Adrenal gland (tissue), 12 donors: ENCODE measurements around the gene REG1B. TPM values are rescaled to one million over a fixed set of nuclear protein-coding genes. Genes with fewer than 3 reads are reported as not detected.
"Not testable (repeated sequence)": the region's sequence is repeated elsewhere in the genome, so short reads cannot be mapped to it uniquely, and the experiment has no call there.

Experiments
- DNase-seq, 7 donors: peaks; one replicate each; pipeline ENCODE4 v3.0.0-alpha.2; 2019 to 2020
- H3K27ac ChIP-seq, 5 donors: fragments of 200-600 bp; sonication (generic) in 4 of 5; 1 replicate in 3 of 5; 2 replicates in 2 of 5; pipeline versions ENCODE4 v1.5.1 to v1.8.0; 2016 to 2020; ENCODE audit warnings: mild to moderate bottlenecking in 1 of 5
- H3K27me3 ChIP-seq: fragments of 200-600 bp; 2 replicates; pipeline ENCODE4 v1.8.0; 2021
- H3K36me3 ChIP-seq, 2 donors: fragments of 200-600 bp; replicated peaks in 1 of 2; 1 replicate in 1 of 2; 2 replicates in 1 of 2; pipeline versions ENCODE4 v1.5.1 to v1.8.0; 2018 to 2022
- H3K4me1 ChIP-seq, 2 donors: fragments of 200-600 bp; replicated peaks in 1 of 2; 1 replicate in 1 of 2; 2 replicates in 1 of 2; pipeline versions ENCODE4 v1.5.1 to v1.8.0; 2018 to 2021
- H3K4me3 ChIP-seq, 4 donors: fragments of 200-600 bp; sonication (generic) in 3 of 4; one replicate each; pipeline ENCODE4 v1.5.1; 2016 to 2018
- H3K9me3 ChIP-seq, 3 donors: fragments of 200-600 bp; sonication (generic) in 1 of 3; replicated peaks in 1 of 3; 1 replicate in 2 of 3; 2 replicates in 1 of 3; pipeline versions ENCODE4 v1.5.1 to v1.8.0; 2016 to 2021
- CTCF ChIP-seq, 6 experiments: fragments of 450-650 bp in 4 of 6; fragments of 200-600 bp in 2 of 6; sonication (generic) in 1 of 6; IDR thresholded peaks; 1 replicate in 5 of 6; 2 replicates in 1 of 6; pipeline versions ENCODE4 v1.5.1 to v1.8.0; 2016 to 2021; ENCODE audit warnings: antibody characterized with exemption in 6 of 6, mild to moderate bottlenecking in 2 of 6, moderate library complexity in 1 of 6
- POLR2A ChIP-seq, 2 donors: fragments of 450-650 bp; IDR thresholded peaks; one replicate each; pipeline ENCODE4 v1.6.1; 2017; ENCODE audit warnings: antibody characterized with exemption in 2 of 2, mild to moderate bottlenecking in 2 of 2, moderate library complexity in 1 of 2
- WGBS, 4 donors: extraction: QIAGEN DNeasy Blood & Tissue Kit in 2 of 4; methylation state at CpG; one replicate each; pipeline versions ENCODE4 v1.1.5 to v1.1.7; 2013 to 2017; 5-methylcytosine and 5-hydroxymethylcytosine counted together
- intact Hi-C, 2 donors: fragments of 100-400 bp; cut with DNase I; formaldehyde crosslinking; loops; one replicate each; pipeline versions ENCODE4 v1.14.1 to v1.15.0; 2022 to 2023
- polyA plus RNA-seq, 3 donors: library from polyadenylated mRNA; stranded (reverse); fragments of 200-250 nt in 2 of 3; fragments of 350-450 nt in 1 of 3; fragmentation: Illumina TruSeq in 1 of 3; extraction: RNeasy Lipid Tissue Mini Kit (QIAGEN cat#74804) in 1 of 3; gene quantifications; one replicate each; pipeline ENCODE4 v1.2.3, GENCODE V29; 2013 to 2014
- total RNA-seq, 9 donors: library from RNA; depleted of rRNA in 4 of 9; stranded (reverse); fragments of >200 nt in 4 of 9; fragments of 120-200 nt in 1 of 9; fragmentation: NEBNext Ultra II Directional in 1 of 9; extraction: Animal tissue kit (Norgen Biotek cat#: 25700) in 1 of 9; gene quantifications; one replicate each; pipeline versions ENCODE4 v1.1.0 to v1.2.4, GENCODE V29; 2013 to 2023
- donor health status: healthy with polysubstance abuse.
- donor health status: Bipolar disorder and iron deficiency.
- donor health status: DM: yes; HTN: yes; CAD: no.
- donor health status: DM: no; HTN: no; CAD: no.
- donor health status: DM: no; HTN: no; CAD: no.
- donor health status: DM: yes; HTN: yes; CAD: no.

Gene REG1B
- total and polyA plus RNA-seq, 12 donors, result 1.4 to 5.1 (median 2.6) TPM; not detected in 8

DNA sequence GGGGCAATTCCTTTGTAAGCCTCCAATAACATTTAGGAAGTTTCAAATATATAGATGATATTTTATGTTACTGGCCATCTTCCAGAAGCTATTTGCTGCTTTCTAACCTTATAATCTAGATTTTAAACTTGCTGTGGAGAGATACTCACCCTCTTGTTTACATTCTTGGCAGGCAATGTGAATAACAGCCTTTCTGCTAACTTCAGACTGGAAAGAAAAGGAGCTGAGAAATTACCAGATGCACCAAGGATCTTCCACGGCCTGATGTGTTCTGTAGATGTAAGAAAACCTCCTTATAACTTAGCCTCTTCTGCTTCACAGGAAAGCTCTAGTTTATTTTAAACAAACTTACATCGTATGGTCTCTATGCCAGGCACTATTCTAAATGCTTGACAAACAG lies 16.7 kb downstream of the REG1B start:
- no peaks in the 10 kb centered on the region for H3K9me3 ChIP-seq
- TF ChIP-seq CTCF (IDR thresholded peaks at IDR 0.05) (no peak), POLR2A (IDR thresholded peaks at IDR 0.05) (no peak)
- no peaks in the 10 kb centered on the region for H3K4me1 ChIP-seq
- DNase-seq, result no peak
- 74 to 88% (median 81%) methylated on average over 2 of the region's 2 CpGs for WGBS, 4 donors
- H3K27me3 ChIP-seq, result no peaks in the 10 kb centered on the region
- no peak overlapping the region for H3K27ac ChIP-seq
- no peak overlapping the region for H3K4me3 ChIP-seq
- intact Hi-C loops, result no loop called here
- no peaks in the 10 kb centered on the region for H3K36me3 ChIP-seq

- WGBS, 4 donors, result 69 to 80% (median 75%) methylated on average over 2 of the region's 2 CpGs
- H3K27ac ChIP-seq, result no peak overlapping the region
- TF ChIP-seq POLR2A (IDR thresholded peaks at IDR 0.05) (no peak), CTCF (IDR thresholded peaks at IDR 0.05) (no peak)
- no peaks in the 10 kb centered on the region for H3K9me3 ChIP-seq
- H3K27me3 ChIP-seq, result no peaks in the 10 kb centered on the region
- intact Hi-C loops, result no loop called here
- no peaks in the 10 kb centered on the region for H3K4me1 ChIP-seq
- no peaks in the 10 kb centered on the region for H3K36me3 ChIP-seq
- H3K4me3 ChIP-seq, result no peak overlapping the region
- DNase-seq, result no peak
Measured at GRCh38 chr2:79065201-79065600, 22.6 kb downstream of the REG1B start.

GRCh38 chr2:79054769-79055168 lies 33.0 kb downstream of the REG1B start:
- H3K9me3 ChIP-seq, H3K4me3 ChIP-seq, intact Hi-C loops, H3K4me1 ChIP-seq, H3K27me3 ChIP-seq, H3K36me3 ChIP-seq, H3K27ac ChIP-seq, DNase-seq: not testable (repeated sequence)
- WGBS, 4 donors, result 74 to 81% (median 77%) methylated on average over 4 to 5 of the region's 5 CpGs

GRCh38 chr2:79053486-79053885 lies 34.3 kb downstream of the REG1B start:
- H3K36me3 ChIP-seq, H3K27ac ChIP-seq, H3K27me3 ChIP-seq, H3K4me1 ChIP-seq, DNase-seq, H3K4me3 ChIP-seq, intact Hi-C loops, H3K9me3 ChIP-seq: not testable (repeated sequence)
- WGBS, 4 donors, result 55 to 69% (median 64%) methylated on average over 2 to 5 of the region's 5 CpGs

- TF ChIP-seq CTCF (IDR thresholded peaks at IDR 0.05) (peak; percentile 38 to 62 (median 48)), POLR2A (IDR thresholded peaks at IDR 0.05) (no peak)
- intact Hi-C loops, result no loop called here
- no peak overlapping the region for H3K27ac ChIP-seq
- no peaks in the 10 kb centered on the region for H3K9me3 ChIP-seq
- H3K36me3 ChIP-seq, result no peaks in the 10 kb centered on the region
- no peaks in the 10 kb centered on the region for H3K4me1 ChIP-seq
- no peaks in the 10 kb centered on the region for H3K27me3 ChIP-seq
- peak in 1 of 7 donors; percentile 15 for DNase-seq
- no peak overlapping the region for H3K4me3 ChIP-seq
- WGBS, 4 donors, result 10 to 19% (median 14%) methylated on average over 1 of the region's 1 CpG
Measured at GRCh38 chr2:79041032-79041448, 46.8 kb downstream of the REG1B start.
